Ascending aorta (tissue), 2 donors: Measurements from ENCODE around the gene ZCCHC10. TPM values are rescaled to one million over a fixed set of nuclear protein-coding genes. Genes with fewer than 3 reads are reported as not detected.

ENCODE experiments used
- DNase-seq, 2 donors: peaks; one replicate each; pipeline ENCODE4 v3.0.0-alpha.2; 2019; ENCODE audit warnings: low spot score in 2 of 2
- H3K27ac ChIP-seq, 2 donors: fragments of 200-600 bp; sonication (generic); one replicate each; pipeline ENCODE4 v1.5.1; 2016 to 2017; ENCODE audit warnings: mild to moderate bottlenecking in 1 of 2
- H3K27me3 ChIP-seq: fragments of 200-600 bp; sonication (generic); one replicate; pipeline ENCODE4 v1.5.1; 2017
- H3K36me3 ChIP-seq, 2 donors: fragments of 200-600 bp; sonication (generic); one replicate each; pipeline ENCODE4 v1.5.1; 2016
- H3K4me1 ChIP-seq, 2 donors: fragments of 200-600 bp; sonication (generic); one replicate each; pipeline ENCODE4 v1.5.1; 2016 to 2017; ENCODE audit warnings: mild to moderate bottlenecking in 1 of 2
- H3K4me3 ChIP-seq, 2 donors: fragments of 200-600 bp; sonication (generic); one replicate each; pipeline ENCODE4 v1.5.1; 2016 to 2017; ENCODE audit warnings: mild to moderate bottlenecking in 1 of 2
- H3K9me3 ChIP-seq, 2 donors: fragments of 200-600 bp; sonication (generic); one replicate each; pipeline ENCODE4 v1.5.1; 2016
- intact Hi-C: fragments of 100-400 bp; cut with DNase I; formaldehyde crosslinking; loops from one replicate; pipeline ENCODE4 v1.15.1; 2023
- total RNA-seq: library from RNA; depleted of rRNA; stranded (reverse); fragments of >200 nt; gene quantifications from one replicate; pipeline ENCODE4 v1.1.0, GENCODE V29; 2016
- TF ChIP-seq, protein P1 (sequence below), 3 experiments: fragments of 200-600 bp in 2 of 3; fragments of 450-650 bp in 1 of 3; sonication (generic) in 2 of 3; IDR thresholded peaks; one replicate each; pipeline ENCODE4 v1.5.1; 2016 to 2019; ENCODE audit warnings: antibody characterized with exemption in 3 of 3, mild to moderate bottlenecking in 1 of 3, moderate library complexity in 1 of 3

Gene ZCCHC10
- total RNA-seq, 1 donor from 2014 or later: 1.9 TPM

DNA sequence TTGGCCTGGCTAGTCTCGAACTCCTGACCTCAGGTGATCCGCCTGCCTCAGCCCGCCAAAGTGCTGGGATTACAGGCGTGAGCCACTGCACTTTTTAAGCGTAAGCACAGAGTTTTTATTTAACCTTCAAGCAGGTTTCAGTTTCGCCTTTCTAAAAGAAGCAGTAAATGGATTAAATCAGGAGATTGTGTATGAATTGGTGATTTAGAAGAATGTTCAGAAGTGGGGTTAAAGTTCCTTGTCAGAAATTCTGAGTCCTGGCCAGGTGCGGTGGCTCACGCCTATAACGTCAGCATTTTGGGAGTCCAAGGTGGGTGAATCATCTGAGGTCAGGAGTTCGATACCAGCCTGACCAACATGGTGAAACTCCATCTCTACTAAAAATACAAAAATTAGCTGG, 37.6 kb upstream of the ZCCHC10 start:
- intact Hi-C loops: no loop called here
- no peak for DNase-seq
- no peaks in the 10 kb centered on the region for H3K9me3 ChIP-seq
- peaks cover 0 to 3% of the 10 kb centered on the region in 2 donors for H3K4me1 ChIP-seq
- H3K4me3 ChIP-seq: no peak overlapping the region
- H3K36me3 ChIP-seq: peaks cover 16 to 20% of the 10 kb centered on the region in 2 donors
- H3K27me3 ChIP-seq: no peaks in the 10 kb centered on the region
- TF ChIP-seq, protein P1, sequence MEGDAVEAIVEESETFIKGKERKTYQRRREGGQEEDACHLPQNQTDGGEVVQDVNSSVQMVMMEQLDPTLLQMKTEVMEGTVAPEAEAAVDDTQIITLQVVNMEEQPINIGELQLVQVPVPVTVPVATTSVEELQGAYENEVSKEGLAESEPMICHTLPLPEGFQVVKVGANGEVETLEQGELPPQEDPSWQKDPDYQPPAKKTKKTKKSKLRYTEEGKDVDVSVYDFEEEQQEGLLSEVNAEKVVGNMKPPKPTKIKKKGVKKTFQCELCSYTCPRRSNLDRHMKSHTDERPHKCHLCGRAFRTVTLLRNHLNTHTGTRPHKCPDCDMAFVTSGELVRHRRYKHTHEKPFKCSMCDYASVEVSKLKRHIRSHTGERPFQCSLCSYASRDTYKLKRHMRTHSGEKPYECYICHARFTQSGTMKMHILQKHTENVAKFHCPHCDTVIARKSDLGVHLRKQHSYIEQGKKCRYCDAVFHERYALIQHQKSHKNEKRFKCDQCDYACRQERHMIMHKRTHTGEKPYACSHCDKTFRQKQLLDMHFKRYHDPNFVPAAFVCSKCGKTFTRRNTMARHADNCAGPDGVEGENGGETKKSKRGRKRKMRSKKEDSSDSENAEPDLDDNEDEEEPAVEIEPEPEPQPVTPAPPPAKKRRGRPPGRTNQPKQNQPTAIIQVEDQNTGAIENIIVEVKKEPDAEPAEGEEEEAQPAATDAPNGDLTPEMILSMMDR (IDR thresholded peaks at IDR 0.05): no peak
- no peak overlapping the region for H3K27ac ChIP-seq

DNA sequence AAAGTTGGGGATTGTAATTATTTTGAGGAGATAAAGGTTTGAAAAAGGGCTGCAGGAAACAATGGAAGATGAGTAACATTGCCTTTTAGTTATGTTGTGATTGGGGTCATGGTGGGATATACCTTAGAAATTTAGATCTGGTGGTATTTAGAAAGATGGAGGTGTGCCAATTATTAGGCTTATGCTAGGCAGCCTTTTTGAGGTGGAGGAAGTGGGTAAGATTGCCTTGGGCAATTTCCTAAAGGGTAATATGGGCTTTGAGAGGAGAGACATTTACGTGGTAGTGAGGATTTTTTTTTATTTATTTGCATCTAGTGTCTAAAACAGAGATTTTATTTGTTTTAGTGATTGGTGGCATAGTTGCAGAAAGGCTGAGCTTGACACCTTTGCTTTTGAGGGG, 35.9 kb upstream of the ZCCHC10 start:
- TF ChIP-seq, protein P1 (IDR thresholded peaks at IDR 0.05): no peak
- Histone ChIP-seq H3K4me1 (peaks cover 0 to 11% of the 10 kb centered on the region in 2 donors), H3K27ac (no peak overlapping the region), H3K27me3 (no peaks in the 10 kb centered on the region), H3K36me3 (peaks cover 2 to 9% of the 10 kb centered on the region in 2 donors), H3K9me3 (no peaks in the 10 kb centered on the region), H3K4me3 (no peak overlapping the region)
- DNase-seq: no peak
- intact Hi-C loops: no loop called here

DNA sequence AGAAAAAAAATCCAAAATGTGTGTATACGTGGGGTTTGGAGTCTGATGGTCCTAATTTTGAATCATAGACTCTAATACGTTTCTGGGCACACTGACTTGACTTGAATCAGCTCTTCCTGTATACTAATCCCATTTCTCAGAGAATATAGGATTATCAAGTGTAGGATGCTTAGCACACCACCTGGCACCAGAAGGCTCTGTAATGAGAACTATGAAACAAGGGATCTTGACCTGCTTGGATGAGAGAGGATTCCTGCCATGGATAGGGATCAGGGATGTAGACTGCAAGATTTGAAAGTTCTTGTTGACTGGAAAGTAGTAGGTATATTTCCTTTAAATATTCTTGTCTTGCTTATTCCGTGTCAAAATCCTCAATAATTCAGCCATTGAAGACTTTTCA, 33.3 kb upstream of the ZCCHC10 start:
- H3K4me3 ChIP-seq: no peak overlapping the region
- H3K27me3 ChIP-seq: no peaks in the 10 kb centered on the region
- no peaks in the 10 kb centered on the region for H3K36me3 ChIP-seq
- TF ChIP-seq, protein P1 (IDR thresholded peaks at IDR 0.05): no peak
- DNase-seq: no peak
- peaks cover 0 to 12% of the 10 kb centered on the region in 2 donors for H3K4me1 ChIP-seq
- no peaks in the 10 kb centered on the region for H3K9me3 ChIP-seq
- intact Hi-C loops: no loop called here
- no peak overlapping the region for H3K27ac ChIP-seq

DNA sequence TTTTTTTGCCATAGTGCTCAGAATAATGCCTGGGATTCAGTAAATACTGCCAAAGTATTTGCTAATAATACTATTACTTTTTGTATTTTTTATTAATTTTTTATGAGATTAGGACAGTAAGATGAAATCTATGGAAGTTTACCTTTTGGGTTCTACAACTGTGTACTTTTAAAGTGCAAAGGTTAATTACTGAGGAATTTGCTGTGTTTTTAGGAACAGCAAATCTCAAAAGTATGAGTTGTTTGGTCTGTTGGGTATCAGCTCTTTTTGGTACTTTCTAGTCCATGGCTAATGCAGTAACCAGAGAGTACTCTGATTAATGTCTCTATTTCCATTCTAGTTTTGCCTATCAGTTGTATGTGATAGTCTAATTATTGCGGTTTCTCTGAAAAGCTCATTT, 30.5 kb upstream of the ZCCHC10 start:
- TF ChIP-seq, protein P1 (IDR thresholded peaks at IDR 0.05): no peak
- intact Hi-C loops: no loop called here
- H3K4me1 ChIP-seq: peaks cover 0 to 22% of the 10 kb centered on the region in 2 donors
- no peak overlapping the region for H3K4me3 ChIP-seq
- no peaks in the 10 kb centered on the region for H3K27me3 ChIP-seq
- no peaks in the 10 kb centered on the region for H3K36me3 ChIP-seq
- no peak overlapping the region for H3K27ac ChIP-seq
- H3K9me3 ChIP-seq: no peaks in the 10 kb centered on the region
- DNase-seq: no peak

DNA sequence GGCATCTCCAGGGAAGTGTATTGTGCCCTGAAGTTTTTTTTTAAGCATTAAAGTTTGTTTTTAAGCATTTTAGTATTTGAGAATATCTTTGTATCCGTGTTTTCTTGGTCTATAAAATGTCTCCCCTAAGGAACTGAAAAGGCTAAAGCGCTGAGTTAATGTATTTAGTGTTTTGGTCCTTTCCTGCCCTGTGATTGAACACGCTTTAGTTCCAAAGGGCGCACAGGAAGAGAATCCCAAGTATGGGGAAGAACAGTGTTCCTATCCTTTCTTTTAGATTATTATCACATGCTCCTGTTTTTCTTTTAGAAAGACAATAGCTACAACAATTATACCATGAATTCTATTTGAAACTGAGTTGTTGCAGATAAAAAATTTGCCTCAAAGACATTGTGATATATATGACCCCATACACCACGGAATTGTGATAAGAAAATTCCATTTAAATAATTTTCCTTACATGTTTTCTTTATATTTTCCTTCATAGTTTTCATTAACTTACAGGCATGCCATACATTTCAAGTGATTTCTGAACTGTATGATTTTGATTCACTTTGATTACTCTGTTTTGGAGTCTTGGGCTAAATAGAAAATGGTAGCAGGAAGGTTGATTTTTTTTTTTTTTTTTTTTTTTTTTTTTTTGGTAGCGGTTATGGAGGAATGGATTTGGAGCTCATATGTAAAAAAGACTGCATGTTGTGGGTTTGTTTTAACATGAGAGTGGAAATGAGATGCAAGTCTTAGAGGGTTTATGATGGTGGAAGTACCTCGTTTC, 28.5 kb upstream of the ZCCHC10 start:
- intact Hi-C loops: no loop called here

More for the DNA sequence above, 28.5 kb upstream of the ZCCHC10 start:
- TF ChIP-seq, protein P1 (IDR thresholded peaks at IDR 0.05): no peak
- H3K27me3 ChIP-seq: no peaks in the 10 kb centered on the region
- H3K36me3 ChIP-seq: no peaks in the 10 kb centered on the region
- no peak for DNase-seq
- H3K9me3 ChIP-seq: no peaks in the 10 kb centered on the region
- H3K4me3 ChIP-seq: peak overlapping the region in 1 of 2 donors; percentile 92
- H3K4me1 ChIP-seq: peaks cover 0 to 32% of the 10 kb centered on the region in 2 donors
- H3K27ac ChIP-seq: no peak overlapping the region
